K562 (cell line): ENCODE results near the gene CCNO. TPM values are rescaled to one million over a fixed set of nuclear protein-coding genes. Genes with fewer than 3 reads are reported as not detected.

Source experiments
- ATAC-seq: fragments of 200-7000 bp; cut with Tn5 transposase; 3 replicates; pipeline ENCODE4 v1.9.1; 2020; ENCODE audit warnings: moderate library complexity
- BruUV-seq: library from RNA; stranded (reverse); fragments of 400-500 nt; replicated peaks from 2 replicates; lab custom pipeline; 2021; lab: Mats Ljungman, UMichigan
- CTCF ChIA-PET: fragments of 300-600 bp; formaldehyde crosslinking; extraction: SDS; loops from one replicate; lab custom pipeline; 2021; ENCODE audit warnings: low intra/inter-chr PET ratio; lab: Yijun Ruan, JAX
- POLR2A ChIA-PET: fragments of 300-600, 350-650 bp; sonication (Branson Sonifier 250); formaldehyde crosslinking; extraction: SDS; loops from one replicate; lab custom pipeline; 2021; ENCODE audit warnings: antibody characterized with exemption, inconsistent platforms; lab: Yijun Ruan, JAX
- DNase-seq, 4 experiments: peaks; one replicate each; pipeline versions ENCODE4 v3.0.0 to v3.0.0-alpha.2; 2011 to 2018; ENCODE audit warnings: low spot score in 3 of 4, mixed read lengths in 3 of 4; ENCODE audit errors: extremely low read depth in 1 of 4
- FAIRE-seq: peaks from 2 replicates; lab custom pipeline; 2011; peaks lifted over from hg19 to GRCh38; lab: Jason Lieb, UNC
- H2AFZ ChIP-seq: 2 replicates; pipeline ENCODE4 v1.6.0; 2011; ENCODE audit warnings: low read depth, low read length, control low read depth, inconsistent platforms
- H3K27ac ChIP-seq: fragments of 200-600 bp; 3 replicates; pipeline ENCODE4 v1.8.0; 2011; ENCODE audit warnings: low read depth, mild to moderate bottlenecking, control low read depth, inconsistent platforms, low read length, moderate library complexity, mixed read lengths; ENCODE audit errors: extremely low read depth
- H3K27me3 ChIP-seq, 2 experiments: fragments of 300-600 bp in 1 of 2; 2 replicates in 1 of 2; 3 replicates in 1 of 2; pipeline versions ENCODE4 v1.6.0 to v1.8.0; 2011; ENCODE audit warnings: inconsistent platforms in 2 of 2, low read length in 2 of 2, mild to moderate bottlenecking in 1 of 2, mixed read lengths in 1 of 2, moderate library complexity in 1 of 2; ENCODE audit not compliant: control insufficient read depth in 2 of 2, insufficient read depth in 2 of 2
- H3K36me3 ChIP-seq: fragments of 300-600 bp; 3 replicates; pipeline ENCODE4 v1.8.0; 2011; ENCODE audit warnings: mild to moderate bottlenecking, low read length, inconsistent platforms; ENCODE audit not compliant: control insufficient read depth, insufficient read depth
- H3K4me1 ChIP-seq, 2 experiments: fragments of 200-600 bp in 1 of 2; replicated peaks in 1 of 2; 2 replicates in 1 of 2; 3 replicates in 1 of 2; pipeline versions ENCODE4 v1.5.1 to v1.8.0; 2011; ENCODE audit warnings: inconsistent platforms in 2 of 2, low read length in 2 of 2, mild to moderate bottlenecking in 1 of 2, mixed read lengths in 1 of 2, moderate library complexity in 1 of 2; ENCODE audit not compliant: control insufficient read depth in 2 of 2, insufficient read depth in 2 of 2
- H3K4me2 ChIP-seq: 2 replicates; pipeline ENCODE4 v1.6.1; 2011; ENCODE audit warnings: low read length, control low read depth, inconsistent platforms, mixed read lengths; ENCODE audit not compliant: insufficient read depth
- H3K4me3 ChIP-seq: fragments of 200-600 bp; sonication (generic), shearing (Covaris generic); 2 replicates; pipeline ENCODE4 v1.5.1; 2016; ENCODE audit warnings: control low read depth, inconsistent platforms
- H3K79me2 ChIP-seq: fragments of 200-600 bp; 3 replicates; pipeline ENCODE4 v1.8.0; 2011; ENCODE audit warnings: low read length, inconsistent platforms; ENCODE audit not compliant: control insufficient read depth, insufficient read depth
- H3K9ac ChIP-seq, 2 experiments: 2 replicates each; pipeline versions ENCODE4 v1.6.0 to v1.6.1; 2011; ENCODE audit warnings: low read depth in 2 of 2, low read length in 2 of 2, control low read depth in 1 of 2, inconsistent platforms in 1 of 2, mild to moderate bottlenecking in 1 of 2, mixed read lengths in 1 of 2; ENCODE audit not compliant: insufficient read depth in 1 of 2
- H3K9me1 ChIP-seq: one replicate; pipeline ENCODE4 v1.6.0; 2011; ENCODE audit warnings: inconsistent platforms, mild to moderate bottlenecking, low read length, moderate library complexity; ENCODE audit not compliant: control insufficient read depth, insufficient read depth
- H3K9me3 ChIP-seq: replicated peaks from 2 replicates; pipeline ENCODE4 v1.5.1; 2011; ENCODE audit warnings: low read depth, low read length, inconsistent platforms; ENCODE audit not compliant: control insufficient read depth, insufficient read depth
- H4K20me1 ChIP-seq: replicated peaks from 2 replicates; pipeline ENCODE4 v1.6.1; 2011; ENCODE audit warnings: low read length, inconsistent platforms, mixed read lengths; ENCODE audit not compliant: control insufficient read depth, insufficient read depth
- ARID3B ChIP-seq: fragments of 250-450 bp; sonication (Bioruptor Pico); IDR thresholded peaks from 2 replicates; pipeline ENCODE4 v1.4.0; 2020; ENCODE audit warnings: borderline replicate concordance
- BCLAF1 ChIP-seq, 2 experiments: fragments of 450-650 bp in 1 of 2; IDR thresholded peaks; 2 replicates each; pipeline ENCODE4 v1.6.1; 2011 to 2017; ENCODE audit warnings: low read depth in 2 of 2, antibody characterized with exemption in 1 of 2, borderline replicate concordance in 1 of 2, low read length in 1 of 2, mild to moderate bottlenecking in 1 of 2, mixed read lengths in 1 of 2; ENCODE audit not compliant: control insufficient read depth in 1 of 2
- BMI1 ChIP-seq: fragments of 150-350 bp; IDR thresholded peaks from 2 replicates; pipeline ENCODE4 v1.6.1; 2014; ENCODE audit warnings: low read length
- CBX8 ChIP-seq: fragments of 200-600 bp; sonication (generic); IDR thresholded peaks from 2 replicates; pipeline ENCODE4 v1.6.1; 2012; ENCODE audit warnings: borderline replicate concordance, mixed run types, low read depth, mild to moderate bottlenecking, moderate library complexity, mixed read lengths, low read length, control low read depth, inconsistent platforms; ENCODE audit not compliant: poor library complexity, severe bottlenecking; ENCODE audit errors: extremely low read depth
- EP400 ChIP-seq: fragments of 450-650 bp; IDR thresholded peaks from 2 replicates; pipeline ENCODE4 v1.6.1; 2017; ENCODE audit warnings: antibody characterized with exemption, mild to moderate bottlenecking, moderate library complexity
- MYNN ChIP-seq, 2 experiments: sonication (generic); formaldehyde crosslinking in 1 of 2; IDR thresholded peaks; 2 replicates each; pipeline versions ENCODE4 v1.5.0 to v1.6.1; 2016 to 2020; ENCODE audit warnings: antibody characterized with exemption in 1 of 2, missing genetic modification reagents in 1 of 2
- PTTG1 ChIP-seq: fragments of 450-650 bp; IDR thresholded peaks from 2 replicates; pipeline ENCODE4 v1.6.1; 2016; ENCODE audit warnings: low read depth, mild to moderate bottlenecking, missing genetic modification characterization, missing compliant biosample characterization
- PYGO2 ChIP-seq: fragments of 450-650 bp; IDR thresholded peaks from 2 replicates; pipeline ENCODE4 v1.6.1; 2016; ENCODE audit warnings: mild to moderate bottlenecking, missing genetic modification characterization, moderate library complexity, missing compliant biosample characterization
- ZNF165 ChIP-seq: fragments of 250-450 bp; sonication (Bioruptor Pico); IDR thresholded peaks from 2 replicates; pipeline ENCODE4 v1.4.0; 2020; ENCODE audit warnings: borderline replicate concordance
- WGBS: fragments of 100-300 bp; shearing (Covaris generic); methylation state at CpG from one replicate; pipeline ENCODE4 v1.1.6; 2016; ENCODE audit warnings: low coverage, mixed read lengths; ENCODE audit not compliant: insufficient coverage; ENCODE audit errors: missing lambda C conversion rate; 5-methylcytosine and 5-hydroxymethylcytosine counted together
- in situ Hi-C: fragments of 300-500 bp; cut with MboI; formaldehyde crosslinking; loops from 4 replicates; pipeline ENCODE4 v1.15.0; 2018; ENCODE audit warnings: inconsistent platforms, mixed read lengths
- intact Hi-C: fragments of 100-400 bp; cut with micrococcal nuclease; formaldehyde crosslinking; loops from 2 replicates; pipeline ENCODE4 v1.14.2; 2022
- polyA plus RNA-seq, 8 experiments: library from polyadenylated mRNA; depleted of rRNA in 4 of 8; stranded (reverse) in 5 of 8; unstranded in 3 of 8; fragments of >200 nt; fragmentation: Nextera tagmentation in 2 of 8; fragmentation: Illumina TruSeq in 1 of 8; extraction: Ambion mirVana in 2 of 8; extraction: Trizol in 1 of 8; gene quantifications; 2 replicates each; pipeline versions ENCODE4 v1.2.1 to v1.2.3, GENCODE V29; 2011 to 2014; ENCODE audit warnings: inconsistent platforms in 1 of 8, missing spikeins in 1 of 8
- total RNA-seq, 7 experiments: library from RNA; depleted of rRNA in 6 of 7; stranded (reverse); fragments of >200 nt in 6 of 7; fragmentation: Illumina TruSeq in 2 of 7; extraction: Trizol in 2 of 7; gene quantifications; 2 replicates each; pipeline versions ENCODE4 v1.2.1 to v1.2.3, GENCODE V29; 2011 to 2021; ENCODE audit warnings: low replicate concordance in 1 of 7

Gene CCNO
- total and polyA plus RNA-seq, 9 of the 15 experiments (the other 6 are each of a cell fraction or from before 2014, with no cell fraction given): 0.08 to 3.1 (median 0.29) TPM

GRCh38 chr5:55231919-55232270 is 1.5 kb downstream of the CCNO start:
- in situ Hi-C loops: no loop called here
- H3K27me3 ChIP-seq: peaks cover 19 to 47% of the 10 kb centered on the region in 2 experiments

More at GRCh38 chr5:55231919-55232270, 1.5 kb downstream of the CCNO start:
- H3K9me1 ChIP-seq: no peaks in the 10 kb centered on the region
- ChIA-PET CTCF (no interaction called here), POLR2A (interaction anchor here (0.6 to 1.9 kb wide), 3 partner anchors 59 to 1598 kb away, joined by 3 to 5 read pairs (median 3); partner anchors contain the start of genes DHX29 and MTREX)
- H4K20me1 ChIP-seq: no peaks in the 10 kb centered on the region
- ATAC-seq (no peak), DNase-seq (no peak), FAIRE-seq (no peak)
- peak overlapping the region; percentile 71 for H3K4me2 ChIP-seq
- peak overlapping the region; percentile 53; the same call in 1 of the 2 replicates for H3K4me3 ChIP-seq
- no TSS peak for BruUV-seq
- no peaks in the 10 kb centered on the region for H3K9me3 ChIP-seq
- H2AFZ ChIP-seq: peak overlapping the region; percentile 84
- no peaks in the 10 kb centered on the region for H3K36me3 ChIP-seq
- no peaks in the 10 kb centered on the region for H3K79me2 ChIP-seq
- H3K27ac ChIP-seq: no peak overlapping the region
- peak overlapping the region in 1 of 2 experiments; percentile 88; a peak in 2 of 4 replicates for H3K9ac ChIP-seq
- WGBS: 25% methylated on average over 11 of the region's 11 CpGs
- H3K4me1 ChIP-seq: peaks cover 16 to 38% of the 10 kb centered on the region in 2 experiments; a peak in 3 of 5 replicates
- no peak for TF ChIP-seq EP400
- TF ChIP-seq BCLAF1 (IDR thresholded peaks at IDR 0.05; ENCODE audit: borderline replicate concordance in 1 of 2, control insufficient read depth in 1 of 2, low read depth in 2 of 2, low read length in 1 of 2): no peak
- TF ChIP-seq ZNF165 (CRISPR knock-in tag): no peak
- no peak for TF ChIP-seq PTTG1 (tag)
- peak; percentile 82 for TF ChIP-seq CBX8
- TF ChIP-seq BMI1: peak; percentile 30; the same call in 1 of the 2 replicates
- no peak for TF ChIP-seq MYNN (IDR thresholded peaks at IDR 0.05)
- TF ChIP-seq MYNN (CRISPR knock-in tag; IDR thresholded peaks at IDR 0.05): no peak
- no peak for TF ChIP-seq ARID3B (CRISPR knock-in tag)
- TF ChIP-seq PYGO2 (tag): no peak
- intact Hi-C loops: no loop called here
